ENCODE data around the gene ZNF555.
"Not testable (repeated sequence)": the region's sequence is repeated elsewhere in the genome, so short reads cannot be mapped to it uniquely, and the experiment has no call there.

The ZNF555 gene

GRCh38 chr19:2840794-2841791 lies at the start of gene ZNF555:
ZNF555 (plus strand) TSS chr19:2841475; CDS start chr19:2841573, 98 bp downstream.
- in situ Hi-C loops (cut with MboI; ENCODE audit: low pct_unique_long_range_greater_than_20kb, low sequenced_read_pairs, unreplicated experiment) = no loop called here
- DNase-seq (ENCODE audit: low spot score) = peak; percentile 99
- peak; percentile 56 for TF ChIP-seq CTCF (IDR thresholded peaks at IDR 0.05; ENCODE audit: extremely low read depth, insufficient read depth, missing control alignments)

GRCh38 chr19:2791876-2792275 lies 49.4 kb upstream of the ZNF555 start:
- in situ Hi-C loops (cut with MboI; ENCODE audit: low pct_unique_long_range_greater_than_20kb, low sequenced_read_pairs, unreplicated experiment) = no loop called here
- no peak for TF ChIP-seq CTCF (IDR thresholded peaks at IDR 0.05; ENCODE audit: extremely low read depth, insufficient read depth, missing control alignments)
- no peak for DNase-seq (ENCODE audit: low spot score)

- in situ Hi-C loops (cut with MboI; ENCODE audit: low pct_unique_long_range_greater_than_20kb, low sequenced_read_pairs, unreplicated experiment); DNase-seq (ENCODE audit: low spot score): not testable (repeated sequence)
Observed at GRCh38 chr19:2792666-2793065, 48.6 kb upstream of the ZNF555 start.

GRCh38 chr19:2793126-2793525 lies 48.1 kb upstream of the ZNF555 start:
- no peak for DNase-seq (ENCODE audit: low spot score)
- no peak for TF ChIP-seq CTCF (IDR thresholded peaks at IDR 0.05; ENCODE audit: extremely low read depth, insufficient read depth, missing control alignments)
- in situ Hi-C loops (cut with MboI; ENCODE audit: low pct_unique_long_range_greater_than_20kb, low sequenced_read_pairs, unreplicated experiment) = no loop called here

- DNase-seq (ENCODE audit: low spot score) = no peak
- TF ChIP-seq CTCF (IDR thresholded peaks at IDR 0.05; ENCODE audit: extremely low read depth, insufficient read depth, missing control alignments) = no peak
- in situ Hi-C loops (cut with MboI; ENCODE audit: low pct_unique_long_range_greater_than_20kb, low sequenced_read_pairs, unreplicated experiment) = no loop called here
Observed at GRCh38 chr19:2793577-2793976, 47.7 kb upstream of the ZNF555 start.

- no peak for DNase-seq (ENCODE audit: low spot score)
- in situ Hi-C loops (cut with MboI; ENCODE audit: low pct_unique_long_range_greater_than_20kb, low sequenced_read_pairs, unreplicated experiment) = no loop called here
- TF ChIP-seq CTCF (IDR thresholded peaks at IDR 0.05; ENCODE audit: extremely low read depth, insufficient read depth, missing control alignments) = no peak
Observed at GRCh38 chr19:2795827-2796658, 45.2 kb upstream of the ZNF555 start.

All from GM13977 (cell line).